ENCODE measurements around the gene CCDC152. TPM values are rescaled to one million over a fixed set of nuclear protein-coding genes. Genes with fewer than 3 reads are reported as not detected.

Gene CCDC152
- total and polyA plus RNA-seq, 12 donors: 0.66 to 4.0 (median 1.5) TPM

DNA sequence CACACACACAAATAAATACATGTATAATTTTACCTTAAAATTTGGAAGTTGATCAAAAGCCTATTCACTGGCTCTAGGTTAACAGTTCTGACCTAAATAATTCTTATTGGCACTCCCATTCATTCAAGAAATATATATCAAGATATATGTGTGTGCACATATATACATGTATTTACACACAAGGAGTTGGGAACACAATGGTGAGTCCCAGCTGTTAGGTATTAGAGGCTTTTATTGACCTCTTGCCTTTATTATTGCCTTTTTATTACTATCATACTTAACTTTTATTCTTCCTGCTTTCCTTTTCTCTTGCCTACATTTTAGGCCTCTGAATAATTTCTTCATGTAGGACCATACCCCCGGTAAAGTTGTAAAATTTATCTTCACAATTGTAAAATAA, 25.0 kb downstream of the CCDC152 start:
- DNase-seq (no peak), ATAC-seq (no peak)
- Histone ChIP-seq H3K9me3 (peaks cover 0 to 25% (median 19%) of the 10 kb centered on the region in 11 donors), H3K4me1 (no peaks in the 10 kb centered on the region), H3K4me3 (no peak overlapping the region), H3K27ac (no peak overlapping the region), H3K36me3 (no peaks in the 10 kb centered on the region), H3K27me3 (no peaks in the 10 kb centered on the region)
- 80 to 88% methylated on average over 1 of the region's 1 CpG for WGBS, 2 donors
- TF ChIP-seq, protein P1, sequence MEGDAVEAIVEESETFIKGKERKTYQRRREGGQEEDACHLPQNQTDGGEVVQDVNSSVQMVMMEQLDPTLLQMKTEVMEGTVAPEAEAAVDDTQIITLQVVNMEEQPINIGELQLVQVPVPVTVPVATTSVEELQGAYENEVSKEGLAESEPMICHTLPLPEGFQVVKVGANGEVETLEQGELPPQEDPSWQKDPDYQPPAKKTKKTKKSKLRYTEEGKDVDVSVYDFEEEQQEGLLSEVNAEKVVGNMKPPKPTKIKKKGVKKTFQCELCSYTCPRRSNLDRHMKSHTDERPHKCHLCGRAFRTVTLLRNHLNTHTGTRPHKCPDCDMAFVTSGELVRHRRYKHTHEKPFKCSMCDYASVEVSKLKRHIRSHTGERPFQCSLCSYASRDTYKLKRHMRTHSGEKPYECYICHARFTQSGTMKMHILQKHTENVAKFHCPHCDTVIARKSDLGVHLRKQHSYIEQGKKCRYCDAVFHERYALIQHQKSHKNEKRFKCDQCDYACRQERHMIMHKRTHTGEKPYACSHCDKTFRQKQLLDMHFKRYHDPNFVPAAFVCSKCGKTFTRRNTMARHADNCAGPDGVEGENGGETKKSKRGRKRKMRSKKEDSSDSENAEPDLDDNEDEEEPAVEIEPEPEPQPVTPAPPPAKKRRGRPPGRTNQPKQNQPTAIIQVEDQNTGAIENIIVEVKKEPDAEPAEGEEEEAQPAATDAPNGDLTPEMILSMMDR (IDR thresholded peaks at IDR 0.05): no peak
- intact Hi-C loops (cut with DNase I): no loop called here

DNA sequence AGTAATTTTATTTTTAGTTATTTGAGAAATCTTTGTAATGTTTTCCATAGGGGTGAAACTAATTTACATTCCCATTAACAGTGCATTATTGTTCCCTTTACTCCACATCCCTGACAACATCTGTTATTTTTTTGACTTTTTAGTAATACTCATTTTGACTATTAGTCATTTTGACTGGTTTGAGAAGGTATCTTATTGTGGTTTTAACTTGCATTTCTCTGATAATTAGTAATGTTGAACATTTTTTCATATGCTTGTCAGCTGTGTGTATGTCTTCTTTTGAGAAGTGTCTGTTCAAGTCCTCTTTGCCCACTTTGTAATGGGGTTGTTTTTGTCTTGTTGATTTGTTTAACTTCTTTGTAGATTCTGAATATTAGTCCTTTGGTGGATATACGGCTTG, 27.5 kb downstream of the CCDC152 start:
- peaks cover 0 to 47% (median 38%) of the 10 kb centered on the region in 11 donors for H3K9me3 ChIP-seq

DNA sequence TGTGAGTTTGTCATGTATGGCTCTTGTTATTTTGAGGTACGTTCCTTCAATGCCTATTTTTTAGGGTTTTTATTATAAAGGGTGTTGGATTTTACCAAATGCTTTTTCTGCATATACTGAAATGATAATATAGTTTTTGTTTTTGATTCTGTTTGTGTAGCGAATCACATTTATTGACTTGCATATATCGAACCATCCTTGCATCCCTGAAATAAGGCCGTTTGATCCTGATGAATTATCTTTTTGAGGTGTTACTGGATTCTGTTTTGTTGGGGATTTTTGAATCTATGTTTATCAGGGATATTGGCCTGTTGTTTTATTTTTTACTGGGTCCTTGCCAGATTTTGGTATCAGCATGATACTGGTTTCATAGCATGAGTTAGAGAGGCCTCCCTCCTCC, 29.1 kb downstream of the CCDC152 start:
- 95 to 96% methylated on average over 4 of the region's 4 CpGs for WGBS, 2 donors
- TF ChIP-seq, protein P1 (IDR thresholded peaks at IDR 0.05): no peak

More for the DNA sequence above, 27.5 kb downstream of the CCDC152 start:
- 82 to 95% methylated on average over 1 of the region's 1 CpG for WGBS, 2 donors
- no peaks in the 10 kb centered on the region for H3K4me1 ChIP-seq
- H3K4me3 ChIP-seq: no peak overlapping the region
- TF ChIP-seq, protein P1 (IDR thresholded peaks at IDR 0.05): no peak
- H3K27me3 ChIP-seq: no peaks in the 10 kb centered on the region
- no peaks in the 10 kb centered on the region for H3K36me3 ChIP-seq
- no peak overlapping the region for H3K27ac ChIP-seq
- no peak for ATAC-seq
- DNase-seq: no peak
- intact Hi-C loops (cut with DNase I): no loop called here

DNA sequence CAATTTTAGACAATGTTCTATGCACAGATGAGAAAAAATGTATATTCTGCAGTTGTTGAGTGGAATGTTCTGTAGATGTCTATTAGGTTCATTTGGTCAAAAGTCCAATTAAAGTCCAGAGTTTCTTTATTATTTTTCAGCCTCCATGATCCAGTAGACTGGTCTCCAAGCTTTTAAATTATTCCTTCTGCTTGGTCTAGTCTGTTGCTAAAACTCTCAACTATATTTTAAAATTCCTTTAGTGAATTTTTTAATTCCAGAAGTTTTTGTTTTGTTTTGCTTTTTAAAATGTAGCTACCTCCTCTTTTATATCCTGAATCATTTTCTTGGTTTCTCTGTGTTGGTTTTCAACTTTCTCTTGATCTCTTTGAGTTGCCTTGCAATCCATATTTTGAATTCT, 30.5 kb downstream of the CCDC152 start:
- H3K9me3 ChIP-seq: peaks cover 0 to 63% (median 38%) of the 10 kb centered on the region in 11 donors
- TF ChIP-seq, protein P1 (IDR thresholded peaks at IDR 0.05): no peak
- ATAC-seq: no peak
- no peaks in the 10 kb centered on the region for H3K36me3 ChIP-seq
- no peak overlapping the region for H3K4me3 ChIP-seq
- no peaks in the 10 kb centered on the region for H3K4me1 ChIP-seq
- no peak for DNase-seq
- no peaks in the 10 kb centered on the region for H3K27me3 ChIP-seq
- intact Hi-C loops (cut with DNase I): no loop called here
- H3K27ac ChIP-seq: no peak overlapping the region

More for the DNA sequence above, 29.1 kb downstream of the CCDC152 start:
- no peaks in the 10 kb centered on the region for H3K27me3 ChIP-seq
- no peaks in the 10 kb centered on the region for H3K36me3 ChIP-seq
- H3K27ac ChIP-seq: no peak overlapping the region
- ATAC-seq: no peak
- H3K4me3 ChIP-seq: no peak overlapping the region
- H3K4me1 ChIP-seq: no peaks in the 10 kb centered on the region
- no peak for DNase-seq
- intact Hi-C loops (cut with DNase I): no loop called here
- peaks cover 0 to 55% (median 38%) of the 10 kb centered on the region in 11 donors for H3K9me3 ChIP-seq
